C4-2B (cell line): ENCODE data around the gene NHERF2.

Source experiments
- ZFX ChIP-seq: fragments of 450-650 bp; IDR thresholded peaks from 2 replicates; pipeline ENCODE4 v1.6.1; 2017
- TF ChIP-seq, protein P1 (sequence below): fragments of 450-650 bp; conservative IDR thresholded peaks from 2 replicates; pipeline ENCODE4 v1.5.1; 2017; ENCODE audit warnings: mild to moderate bottlenecking

- TF ChIP-seq, protein P1, sequence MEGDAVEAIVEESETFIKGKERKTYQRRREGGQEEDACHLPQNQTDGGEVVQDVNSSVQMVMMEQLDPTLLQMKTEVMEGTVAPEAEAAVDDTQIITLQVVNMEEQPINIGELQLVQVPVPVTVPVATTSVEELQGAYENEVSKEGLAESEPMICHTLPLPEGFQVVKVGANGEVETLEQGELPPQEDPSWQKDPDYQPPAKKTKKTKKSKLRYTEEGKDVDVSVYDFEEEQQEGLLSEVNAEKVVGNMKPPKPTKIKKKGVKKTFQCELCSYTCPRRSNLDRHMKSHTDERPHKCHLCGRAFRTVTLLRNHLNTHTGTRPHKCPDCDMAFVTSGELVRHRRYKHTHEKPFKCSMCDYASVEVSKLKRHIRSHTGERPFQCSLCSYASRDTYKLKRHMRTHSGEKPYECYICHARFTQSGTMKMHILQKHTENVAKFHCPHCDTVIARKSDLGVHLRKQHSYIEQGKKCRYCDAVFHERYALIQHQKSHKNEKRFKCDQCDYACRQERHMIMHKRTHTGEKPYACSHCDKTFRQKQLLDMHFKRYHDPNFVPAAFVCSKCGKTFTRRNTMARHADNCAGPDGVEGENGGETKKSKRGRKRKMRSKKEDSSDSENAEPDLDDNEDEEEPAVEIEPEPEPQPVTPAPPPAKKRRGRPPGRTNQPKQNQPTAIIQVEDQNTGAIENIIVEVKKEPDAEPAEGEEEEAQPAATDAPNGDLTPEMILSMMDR: no peak
- TF ChIP-seq ZFX: no peak
These were observed 29.4 kb downstream of the NHERF2 start for GRCh38 chr16:2056077-2056476.
